ENCODE measurements around the gene DACT3. TPM values are rescaled to one million over a fixed set of nuclear protein-coding genes. Genes with fewer than 3 reads are reported as not detected.
A peak's percentile ranks its signal among the peaks of the same experiment; 100 is the strongest.

The DACT3 gene
- total and polyA plus RNA-seq, 11 donors, result 2.4 to 23.4 (median 14.2) TPM

- peaks cover 0 to 59% (median 41%) of the 10 kb centered on the region in 12 donors for H3K4me1 ChIP-seq
- WGBS, 4 donors, result 8 to 24% (median 16%) methylated on average over 15 to 23 of the region's 23 CpGs
- peaks cover 0 to 27% (median 21%) of the 10 kb centered on the region in 9 donors for H3K36me3 ChIP-seq
- peak overlapping the region in 11 of 12 donors; percentile 15 to 100 (median 97) for H3K27ac ChIP-seq
- DNase-seq (peak in 1 of 5 donors; percentile 22), ATAC-seq (no peak)
- TF ChIP-seq POLR2A (IDR thresholded peaks at IDR 0.05), result no peak
- H3K27me3 ChIP-seq, result no peaks in the 10 kb centered on the region
- H3K9me3 ChIP-seq, result peaks cover 0 to 17% (median 8%) of the 10 kb centered on the region in 12 donors
- peak overlapping the region; percentile 3 to 100 (median 100) for H3K4me3 ChIP-seq
- intact Hi-C loops (cut with DNase I), result loop anchor here in 1 of 10 donors (10.0 kb wide), 1 partner anchor 242 kb away; no protein-coding TSS in a partner anchor
Observed at GRCh38 chr19:46602392-46603194, 58.4 kb downstream of the DACT3 start.

DNA sequence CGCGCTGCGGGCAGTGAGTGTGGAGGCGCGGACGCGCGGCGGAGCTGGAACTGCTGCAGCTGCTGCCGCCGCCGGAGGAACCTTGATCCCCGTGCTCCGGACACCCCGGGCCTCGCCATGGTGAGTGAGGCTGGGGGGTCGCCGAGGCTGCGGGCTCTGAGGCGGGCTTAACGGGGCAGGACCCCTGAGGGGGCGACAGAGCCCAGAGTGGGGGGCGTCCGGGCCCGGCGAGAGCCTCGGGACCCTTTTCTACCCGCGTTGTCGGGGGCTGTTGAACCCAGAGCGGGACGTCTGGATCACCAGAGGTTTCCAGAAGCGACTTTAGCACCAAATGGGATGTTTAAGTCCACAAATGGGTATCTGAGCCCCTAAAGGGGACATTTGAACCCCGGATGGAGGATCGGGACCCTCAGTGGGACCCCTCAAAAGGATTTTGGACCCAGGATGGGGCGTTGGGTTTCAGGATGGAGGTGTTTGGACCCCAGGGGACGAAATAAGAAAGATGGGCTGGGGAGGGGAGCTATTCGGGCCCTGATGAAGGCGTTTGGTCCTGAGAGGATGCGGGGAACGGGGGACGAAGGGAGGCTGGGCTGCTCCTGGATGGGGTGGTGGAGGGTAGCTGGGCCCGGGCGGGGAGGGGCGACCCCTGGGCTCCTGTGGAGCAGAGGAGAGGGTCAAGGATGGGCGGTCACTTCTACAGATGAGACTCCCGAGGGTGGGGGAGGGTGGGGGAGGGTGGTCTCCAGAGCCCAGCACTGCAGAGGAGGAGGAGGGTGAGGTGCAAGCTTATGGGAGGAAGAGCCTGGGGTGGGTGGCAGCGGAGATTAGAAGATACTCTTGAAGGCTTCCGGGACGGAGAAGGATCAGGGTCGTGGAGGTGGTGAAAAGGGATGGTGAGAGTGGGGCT, 59.4 kb downstream of the DACT3 start, which contains the start of gene CALM3:
Gene CALM3, plus strand, starts transcription at position 13 of the 907 bp plus-strand sequence. Its CDS starts 105 bp downstream, at position 118.
- no peaks in the 10 kb centered on the region for H3K27me3 ChIP-seq
- H3K4me1 ChIP-seq, result peaks cover 0 to 52% (median 41%) of the 10 kb centered on the region in 12 donors
- WGBS, 4 donors, result 0 to 1% (median 1%) methylated on average over 31 to 51 of the region's 51 CpGs
- intact Hi-C loops (cut with DNase I), result loop anchor here in 1 of 10 donors (10.0 kb wide), 1 partner anchor 243 kb away; no protein-coding TSS in a partner anchor
- peaks cover 0 to 17% (median 11%) of the 10 kb centered on the region in 9 donors for H3K36me3 ChIP-seq
- DNase-seq (peak in 1 of 5 donors; percentile 40), ATAC-seq (peak in 2 of 4 donors; percentile 4 to 5)
- H3K27ac ChIP-seq, result peak within 1 kb of the TSS; percentile 92 to 100 (median 99)
- peak within 1 kb of the TSS; percentile 86 to 100 (median 100) for H3K4me3 ChIP-seq
- TF ChIP-seq, protein P1, sequence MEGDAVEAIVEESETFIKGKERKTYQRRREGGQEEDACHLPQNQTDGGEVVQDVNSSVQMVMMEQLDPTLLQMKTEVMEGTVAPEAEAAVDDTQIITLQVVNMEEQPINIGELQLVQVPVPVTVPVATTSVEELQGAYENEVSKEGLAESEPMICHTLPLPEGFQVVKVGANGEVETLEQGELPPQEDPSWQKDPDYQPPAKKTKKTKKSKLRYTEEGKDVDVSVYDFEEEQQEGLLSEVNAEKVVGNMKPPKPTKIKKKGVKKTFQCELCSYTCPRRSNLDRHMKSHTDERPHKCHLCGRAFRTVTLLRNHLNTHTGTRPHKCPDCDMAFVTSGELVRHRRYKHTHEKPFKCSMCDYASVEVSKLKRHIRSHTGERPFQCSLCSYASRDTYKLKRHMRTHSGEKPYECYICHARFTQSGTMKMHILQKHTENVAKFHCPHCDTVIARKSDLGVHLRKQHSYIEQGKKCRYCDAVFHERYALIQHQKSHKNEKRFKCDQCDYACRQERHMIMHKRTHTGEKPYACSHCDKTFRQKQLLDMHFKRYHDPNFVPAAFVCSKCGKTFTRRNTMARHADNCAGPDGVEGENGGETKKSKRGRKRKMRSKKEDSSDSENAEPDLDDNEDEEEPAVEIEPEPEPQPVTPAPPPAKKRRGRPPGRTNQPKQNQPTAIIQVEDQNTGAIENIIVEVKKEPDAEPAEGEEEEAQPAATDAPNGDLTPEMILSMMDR (IDR thresholded peaks at IDR 0.05), result no peak
- TF ChIP-seq POLR2A (IDR thresholded peaks at IDR 0.05), result peak; percentile 53 to 90
- H3K9me3 ChIP-seq, result peaks cover 0 to 17% (median 8%) of the 10 kb centered on the region in 12 donors

GRCh38 chr19:46600384-46601317, 60.3 kb downstream of the DACT3 start:
- WGBS, 4 donors, result 1 to 2% (median 1%) methylated on average over 53 to 93 of the region's 93 CpGs
- Histone ChIP-seq H3K4me3 (peak overlapping the region; percentile 86 to 100 (median 100)), H3K27ac (peak overlapping the region; percentile 92 to 100 (median 99)), H3K27me3 (no peaks in the 10 kb centered on the region), H3K36me3 (peaks cover 0 to 8% (median 1%) of the 10 kb centered on the region in 9 donors), H3K4me1 (peaks cover 0 to 46% (median 36%) of the 10 kb centered on the region in 12 donors), H3K9me3 (peaks cover 0 to 17% (median 8%) of the 10 kb centered on the region in 12 donors)
- intact Hi-C loops (cut with DNase I), result loop anchor here in 1 of 10 donors (10.0 kb wide), 1 partner anchor 244 kb away; no protein-coding TSS in a partner anchor
- peak in 1 of 2 donors; percentile 55 for TF ChIP-seq POLR2A (IDR thresholded peaks at IDR 0.05)
- TF ChIP-seq, protein P1 (IDR thresholded peaks at IDR 0.05), result peak in 1 of 12 donors; percentile 3
- DNase-seq (peak; percentile 96 to 99 (median 98)), ATAC-seq (peak; percentile 90 to 92 (median 90))
